Liver (tissue), 9 donors: ENCODE data around the gene VPS39. TPM values are rescaled to one million over a fixed set of nuclear protein-coding genes. Genes with fewer than 3 reads are reported as not detected.

Experiments used
- DNase-seq: peaks from one replicate; pipeline ENCODE4 v3.0.0-alpha.2; 2017; ENCODE audit warnings: low spot score
- H3K27ac ChIP-seq, 2 donors: one replicate each; pipeline ENCODE4 v1.7.0; 2013; ENCODE audit warnings: inconsistent platforms in 2 of 2, low read length in 2 of 2, control low read depth in 1 of 2, low read depth in 1 of 2, mild to moderate bottlenecking in 1 of 2
- H3K27me3 ChIP-seq, 4 donors: one replicate each; pipeline versions ENCODE4 v1.6.1 to v1.7.0; 2013; ENCODE audit warnings: low read length in 3 of 4, inconsistent platforms in 1 of 4, mild to moderate bottlenecking in 1 of 4, moderate library complexity in 1 of 4; ENCODE audit not compliant: control insufficient read depth in 4 of 4, insufficient read depth in 4 of 4
- H3K36me3 ChIP-seq, 4 donors: one replicate each; pipeline versions ENCODE4 v1.6.1 to v1.7.0; 2013; ENCODE audit warnings: low read length in 3 of 4, mild to moderate bottlenecking in 3 of 4, low read depth in 1 of 4, moderate library complexity in 1 of 4; ENCODE audit not compliant: control insufficient read depth in 4 of 4, insufficient read depth in 3 of 4
- H3K4me1 ChIP-seq, 4 donors: one replicate each; pipeline versions ENCODE4 v1.6.1 to v1.7.0; 2013; ENCODE audit warnings: low read length in 3 of 4, mild to moderate bottlenecking in 3 of 4, moderate library complexity in 1 of 4; ENCODE audit not compliant: control insufficient read depth in 4 of 4, insufficient read depth in 4 of 4
- H3K4me3 ChIP-seq, 3 donors: one replicate each; pipeline versions ENCODE4 v1.6.1 to v1.7.0; 2013; ENCODE audit warnings: low read length in 3 of 3, control low read depth in 1 of 3, low read depth in 1 of 3, mild to moderate bottlenecking in 1 of 3
- H3K9ac ChIP-seq, 2 donors: one replicate each; pipeline ENCODE4 v1.7.0; 2013; ENCODE audit warnings: low read length in 2 of 2, mild to moderate bottlenecking in 2 of 2, moderate library complexity in 2 of 2, control low read depth in 1 of 2, low read depth in 1 of 2
- H3K9me3 ChIP-seq, 4 donors: one replicate each; pipeline versions ENCODE4 v1.6.1 to v1.7.0; 2013; ENCODE audit warnings: low read length in 3 of 4; ENCODE audit not compliant: control insufficient read depth in 4 of 4
- ATF3 ChIP-seq: IDR thresholded peaks from 2 replicates; pipeline ENCODE4 v1.6.1; 2016; ENCODE audit warnings: antibody characterized with exemption
- CTCF ChIP-seq: fragments of 150-350 bp; IDR thresholded peaks from 2 replicates; pipeline ENCODE4 v1.5.1; 2017; ENCODE audit warnings: improper control_type of control experiment, low read depth, low read length; ENCODE audit not compliant: missing input control
- EGR1 ChIP-seq, 2 donors: IDR thresholded peaks; 2 replicates each; pipeline ENCODE4 v1.6.1; 2016 to 2018; ENCODE audit warnings: antibody characterized with exemption in 2 of 2, low read depth in 2 of 2
- GABPA ChIP-seq, 2 donors: IDR thresholded peaks in 1 of 2; conservative IDR thresholded peaks in 1 of 2; 2 replicates each; pipeline ENCODE4 v1.6.1; 2016; ENCODE audit warnings: antibody characterized with exemption in 2 of 2, mild to moderate bottlenecking in 1 of 2, moderate library complexity in 1 of 2
- HNF4G ChIP-seq: IDR thresholded peaks from 2 replicates; pipeline ENCODE4 v1.6.1; 2016; ENCODE audit warnings: antibody characterized with exemption
- MAX ChIP-seq: IDR thresholded peaks from 2 replicates; pipeline ENCODE4 v1.6.1; 2016; ENCODE audit warnings: antibody characterized with exemption
- NR2F2 ChIP-seq: IDR thresholded peaks from 2 replicates; pipeline ENCODE4 v1.6.1; 2016; ENCODE audit warnings: antibody characterized with exemption
- REST ChIP-seq: IDR thresholded peaks from 2 replicates; pipeline ENCODE4 v1.6.1; 2016; ENCODE audit warnings: antibody characterized with exemption, mild to moderate bottlenecking
- RXRA ChIP-seq, 2 donors: IDR thresholded peaks; 2 replicates each; pipeline ENCODE4 v1.6.1; 2017 to 2018; ENCODE audit warnings: antibody characterized with exemption in 2 of 2, mild to moderate bottlenecking in 1 of 2
- SP1 ChIP-seq: IDR thresholded peaks from 2 replicates; pipeline ENCODE4 v1.6.1; 2018; ENCODE audit warnings: antibody characterized with exemption, mild to moderate bottlenecking
- TAF1 ChIP-seq: conservative IDR thresholded peaks from 2 replicates; pipeline ENCODE4 v1.6.1; 2016; ENCODE audit warnings: antibody characterized with exemption, mild to moderate bottlenecking
- WGBS: extraction: QIAGEN DNeasy Blood & Tissue Kit; methylation state at CpG from one replicate; pipeline ENCODE4 v1.1.7; 2013; 5-methylcytosine and 5-hydroxymethylcytosine counted together
- polyA plus RNA-seq, 2 donors: library from polyadenylated mRNA; stranded (reverse) in 1 of 2; unstranded in 1 of 2; fragments of 200-250 nt in 1 of 2; fragments of >200 nt in 1 of 2; fragmentation: Nextera tagmentation in 1 of 2; extraction: Ambion mirVana in 1 of 2; gene quantifications; one replicate each; pipeline versions ENCODE4 v1.2.1 to v1.2.3, GENCODE V29; 2013 to 2015
- total RNA-seq, 2 donors: library from RNA; depleted of rRNA; stranded (reverse); fragments of >200 nt; gene quantifications; one replicate each; pipeline ENCODE4 v1.2.3, GENCODE V29; 2014
- donor health status: healthy.
- donor health status: healthy.
- donor health status: healthy.
- donor health status: healthy.
- donor health status: healthy.

VPS39 gene
- total and polyA plus RNA-seq, 4 donors: 11.1 to 41.2 (median 16.8) TPM

GRCh38 chr15:42160136-42160535 lies 48.0 kb downstream of the VPS39 start:
- 94% methylated on average over 7 of the region's 7 CpGs for WGBS
- H3K27ac ChIP-seq: no peak overlapping the region

GRCh38 chr15:42159381-42160015 lies 48.6 kb downstream of the VPS39 start:
- Histone ChIP-seq H3K27me3 (no peaks in the 10 kb centered on the region), H3K4me3 (no peak overlapping the region), H3K9ac (no peak overlapping the region), H3K9me3 (no peaks in the 10 kb centered on the region), H3K27ac (no peak overlapping the region), H3K4me1 (no peaks in the 10 kb centered on the region), H3K36me3 (peaks cover 16 to 59% (median 50%) of the 10 kb centered on the region in 4 donors)
- TF ChIP-seq NR2F2: no peak
- TF ChIP-seq RXRA (IDR thresholded peaks at IDR 0.05): no peak
- no peak for TF ChIP-seq ATF3
- TF ChIP-seq MAX: no peak
- TF ChIP-seq REST: no peak
- TF ChIP-seq EGR1 (IDR thresholded peaks at IDR 0.05; ENCODE audit: low read depth in 2 of 2): no peak
- no peak for TF ChIP-seq HNF4G
- TF ChIP-seq TAF1: no peak
- TF ChIP-seq SP1: no peak
- no peak for TF ChIP-seq CTCF
- WGBS: 93% methylated on average over 18 of the region's 18 CpGs
- DNase-seq: no peak

More at GRCh38 chr15:42160136-42160535, 48.0 kb downstream of the VPS39 start:
- Histone ChIP-seq H3K27me3 (no peaks in the 10 kb centered on the region), H3K36me3 (peaks cover 16 to 66% (median 56%) of the 10 kb centered on the region in 4 donors), H3K4me3 (no peak overlapping the region), H3K9ac (no peak overlapping the region), H3K4me1 (no peaks in the 10 kb centered on the region), H3K9me3 (no peaks in the 10 kb centered on the region)
- no peak for DNase-seq
- TF ChIP-seq NR2F2 (no peak), GABPA (IDR thresholded peaks at IDR 0.05 in 1 of 2, conservative IDR thresholded peaks at IDR 0.05 in 1 of 2) (no peak), CTCF (no peak)
